ENCODE data around the gene C21orf91.

GRCh38 chr21:17784604-17785402, 34.4 kb downstream of the C21orf91 start:
- TF ChIP-seq POLR2A (IDR thresholded peaks at IDR 0.05; ENCODE audit: low read length) (no peak), GATA1 (IDR thresholded peaks at IDR 0.05; ENCODE audit: low read depth, low read length) (no peak)
